K562 (cell line): ENCODE data around the gene PTX3. TPM values are rescaled to one million over a fixed set of nuclear protein-coding genes. Genes with fewer than 3 reads are reported as not detected.

Experiments used
- ATAC-seq: fragments of 200-7000 bp; cut with Tn5 transposase; 3 replicates; pipeline ENCODE4 v1.9.1; 2020; ENCODE audit warnings: moderate library complexity
- BruUV-seq: library from RNA; stranded (reverse); fragments of 400-500 nt; replicated peaks from 2 replicates; lab custom pipeline; 2021; lab: Mats Ljungman, UMichigan
- CTCF ChIA-PET: fragments of 300-600 bp; formaldehyde crosslinking; extraction: SDS; loops from one replicate; lab custom pipeline; 2021; ENCODE audit warnings: low intra/inter-chr PET ratio; lab: Yijun Ruan, JAX
- POLR2A ChIA-PET: fragments of 300-600, 350-650 bp; sonication (Branson Sonifier 250); formaldehyde crosslinking; extraction: SDS; loops from one replicate; lab custom pipeline; 2021; ENCODE audit warnings: antibody characterized with exemption, inconsistent platforms; lab: Yijun Ruan, JAX
- DNase-seq, 4 experiments: peaks; one replicate each; pipeline versions ENCODE4 v3.0.0 to v3.0.0-alpha.2; 2011 to 2018; ENCODE audit warnings: low spot score in 3 of 4, mixed read lengths in 3 of 4; ENCODE audit errors: extremely low read depth in 1 of 4
- FAIRE-seq: peaks from 2 replicates; lab custom pipeline; 2011; peaks lifted over from hg19 to GRCh38; lab: Jason Lieb, UNC
- H2AFZ ChIP-seq: 2 replicates; pipeline ENCODE4 v1.6.0; 2011; ENCODE audit warnings: low read depth, low read length, control low read depth, inconsistent platforms
- H3K27ac ChIP-seq: fragments of 200-600 bp; 3 replicates; pipeline ENCODE4 v1.8.0; 2011; ENCODE audit warnings: low read depth, mild to moderate bottlenecking, control low read depth, inconsistent platforms, low read length, moderate library complexity, mixed read lengths; ENCODE audit errors: extremely low read depth
- H3K27me3 ChIP-seq, 2 experiments: fragments of 300-600 bp in 1 of 2; 2 replicates in 1 of 2; 3 replicates in 1 of 2; pipeline versions ENCODE4 v1.6.0 to v1.8.0; 2011; ENCODE audit warnings: inconsistent platforms in 2 of 2, low read length in 2 of 2, mild to moderate bottlenecking in 1 of 2, mixed read lengths in 1 of 2, moderate library complexity in 1 of 2; ENCODE audit not compliant: control insufficient read depth in 2 of 2, insufficient read depth in 2 of 2
- H3K36me3 ChIP-seq: fragments of 300-600 bp; 3 replicates; pipeline ENCODE4 v1.8.0; 2011; ENCODE audit warnings: mild to moderate bottlenecking, low read length, inconsistent platforms; ENCODE audit not compliant: control insufficient read depth, insufficient read depth
- H3K4me1 ChIP-seq, 2 experiments: fragments of 200-600 bp in 1 of 2; replicated peaks in 1 of 2; 2 replicates in 1 of 2; 3 replicates in 1 of 2; pipeline versions ENCODE4 v1.5.1 to v1.8.0; 2011; ENCODE audit warnings: inconsistent platforms in 2 of 2, low read length in 2 of 2, mild to moderate bottlenecking in 1 of 2, mixed read lengths in 1 of 2, moderate library complexity in 1 of 2; ENCODE audit not compliant: control insufficient read depth in 2 of 2, insufficient read depth in 2 of 2
- H3K4me2 ChIP-seq: 2 replicates; pipeline ENCODE4 v1.6.1; 2011; ENCODE audit warnings: low read length, control low read depth, inconsistent platforms, mixed read lengths; ENCODE audit not compliant: insufficient read depth
- H3K4me3 ChIP-seq: fragments of 200-600 bp; sonication (generic), shearing (Covaris generic); 2 replicates; pipeline ENCODE4 v1.5.1; 2016; ENCODE audit warnings: control low read depth, inconsistent platforms
- H3K79me2 ChIP-seq: fragments of 200-600 bp; 3 replicates; pipeline ENCODE4 v1.8.0; 2011; ENCODE audit warnings: low read length, inconsistent platforms; ENCODE audit not compliant: control insufficient read depth, insufficient read depth
- H3K9ac ChIP-seq, 2 experiments: 2 replicates each; pipeline versions ENCODE4 v1.6.0 to v1.6.1; 2011; ENCODE audit warnings: low read depth in 2 of 2, low read length in 2 of 2, control low read depth in 1 of 2, inconsistent platforms in 1 of 2, mild to moderate bottlenecking in 1 of 2, mixed read lengths in 1 of 2; ENCODE audit not compliant: insufficient read depth in 1 of 2
- H3K9me1 ChIP-seq: one replicate; pipeline ENCODE4 v1.6.0; 2011; ENCODE audit warnings: inconsistent platforms, mild to moderate bottlenecking, low read length, moderate library complexity; ENCODE audit not compliant: control insufficient read depth, insufficient read depth
- H3K9me3 ChIP-seq: replicated peaks from 2 replicates; pipeline ENCODE4 v1.5.1; 2011; ENCODE audit warnings: low read depth, low read length, inconsistent platforms; ENCODE audit not compliant: control insufficient read depth, insufficient read depth
- H4K20me1 ChIP-seq: replicated peaks from 2 replicates; pipeline ENCODE4 v1.6.1; 2011; ENCODE audit warnings: low read length, inconsistent platforms, mixed read lengths; ENCODE audit not compliant: control insufficient read depth, insufficient read depth
- COPS2 ChIP-seq: fragments of 450-650 bp; conservative IDR thresholded peaks from 2 replicates; pipeline ENCODE4 v1.6.1; 2016; ENCODE audit warnings: mild to moderate bottlenecking, moderate library complexity
- CTBP1 ChIP-seq: fragments of 450-650 bp; IDR thresholded peaks from 2 replicates; pipeline ENCODE4 v1.6.1; 2016; ENCODE audit warnings: borderline replicate concordance
- DMBX1 ChIP-seq: fragments of 250-450 bp; sonication (Bioruptor Pico); IDR thresholded peaks from 2 replicates; pipeline ENCODE4 v1.8.0; 2022; ENCODE audit warnings: inconsistent platforms, mild to moderate bottlenecking, moderate library complexity, borderline replicate concordance
- FOXK1 ChIP-seq: sonication (generic); formaldehyde crosslinking; IDR thresholded peaks from 2 replicates; pipeline ENCODE4 v1.8.0; 2022; ENCODE audit warnings: missing genetic modification reagents, mild to moderate bottlenecking, borderline replicate concordance
- KLF1 ChIP-seq: fragments of 450-650 bp; IDR thresholded peaks from 2 replicates; pipeline ENCODE4 v1.6.1; 2016; ENCODE audit warnings: missing genetic modification characterization, missing compliant biosample characterization
- PREB ChIP-seq: sonication (generic); formaldehyde crosslinking; IDR thresholded peaks from 2 replicates; pipeline ENCODE4 v1.8.1; 2023; ENCODE audit warnings: mild to moderate bottlenecking, missing genetic modification reagents
- SMAD3 ChIP-seq: fragments of 450-650 bp; formaldehyde crosslinking; conservative IDR thresholded peaks from 2 replicates; pipeline ENCODE4 v1.4.0; 2020; ENCODE audit warnings: mild to moderate bottlenecking
- SREBF1 ChIP-seq: fragments of 150-350 bp; IDR thresholded peaks from 2 replicates; pipeline ENCODE4 v1.6.1; 2014; ENCODE audit warnings: antibody characterized with exemption, low read depth, low read length, borderline replicate concordance
- in situ Hi-C: fragments of 300-500 bp; cut with MboI; formaldehyde crosslinking; loops from 4 replicates; pipeline ENCODE4 v1.15.0; 2018; ENCODE audit warnings: inconsistent platforms, mixed read lengths
- intact Hi-C: fragments of 100-400 bp; cut with micrococcal nuclease; formaldehyde crosslinking; loops from 2 replicates; pipeline ENCODE4 v1.14.2; 2022
- polyA plus RNA-seq, 8 experiments: library from polyadenylated mRNA; depleted of rRNA in 4 of 8; stranded (reverse) in 5 of 8; unstranded in 3 of 8; fragments of >200 nt; fragmentation: Nextera tagmentation in 2 of 8; fragmentation: Illumina TruSeq in 1 of 8; extraction: Ambion mirVana in 2 of 8; extraction: Trizol in 1 of 8; gene quantifications; 2 replicates each; pipeline versions ENCODE4 v1.2.1 to v1.2.3, GENCODE V29; 2011 to 2014; ENCODE audit warnings: inconsistent platforms in 1 of 8, missing spikeins in 1 of 8
- total RNA-seq, 7 experiments: library from RNA; depleted of rRNA in 6 of 7; stranded (reverse); fragments of >200 nt in 6 of 7; fragmentation: Illumina TruSeq in 2 of 7; extraction: Trizol in 2 of 7; gene quantifications; 2 replicates each; pipeline versions ENCODE4 v1.2.1 to v1.2.3, GENCODE V29; 2011 to 2021; ENCODE audit warnings: low replicate concordance in 1 of 7

PTX3 gene
- total and polyA plus RNA-seq, 9 of the 15 experiments (the other 6 are each of a cell fraction or from before 2014, with no cell fraction given), result 0.04 to 0.33 (median 0.15) TPM; not detected in 2

GRCh38 chr3:157393113-157393512 is 43.5 kb upstream of the PTX3 start:
- DNase-seq (no peak), FAIRE-seq (no peak), ATAC-seq (no peak)
- BruUV-seq, result no TSS peak
- Histone ChIP-seq H2AFZ (no peak overlapping the region), H3K4me3 (no peak overlapping the region), H3K27ac (no peak overlapping the region), H3K9me1 (no peaks in the 10 kb centered on the region), H4K20me1 (no peaks in the 10 kb centered on the region), H3K36me3 (no peaks in the 10 kb centered on the region), H3K27me3 (peaks cover 0 to 4% of the 10 kb centered on the region in 2 experiments; a peak in 1 of 5 replicates), H3K9me3 (no peaks in the 10 kb centered on the region), H3K9ac (no peak overlapping the region), H3K79me2 (no peaks in the 10 kb centered on the region), H3K4me2 (no peak overlapping the region), H3K4me1 (no peaks in the 10 kb centered on the region)
- in situ Hi-C loops, result no loop called here
- ChIA-PET CTCF (interaction anchor here (0.5 kb wide), 1 partner anchor 1155 kb away, joined by 3 read pairs; no protein-coding TSS in a partner anchor), POLR2A (interaction anchor here (1.0 kb wide), 1 partner anchor 139 kb away, joined by 3 read pairs; no protein-coding TSS in a partner anchor)
- intact Hi-C loops, result no loop called here
- no peak for TF ChIP-seq COPS2
- no peak for TF ChIP-seq CTBP1
- no peak for TF ChIP-seq SREBF1
- TF ChIP-seq KLF1 (tag), result no peak
- no peak for TF ChIP-seq SMAD3 (CRISPR knock-in tag)
- no peak for TF ChIP-seq PREB (CRISPR knock-in tag)
- no peak for TF ChIP-seq FOXK1 (CRISPR knock-in tag)
- TF ChIP-seq DMBX1, result no peak
- TF ChIP-seq, all 486 proteins: peak for 0
